Adrenal gland (tissue), 12 donors: ENCODE data around the gene NDUFAF8. TPM values are rescaled to one million over a fixed set of nuclear protein-coding genes. Genes with fewer than 3 reads are reported as not detected.

Source experiments
- DNase-seq, 7 donors: peaks; one replicate each; pipeline ENCODE4 v3.0.0-alpha.2; 2019 to 2020
- H3K27ac ChIP-seq, 5 donors: fragments of 200-600 bp; sonication (generic) in 4 of 5; 1 replicate in 3 of 5; 2 replicates in 2 of 5; pipeline versions ENCODE4 v1.5.1 to v1.8.0; 2016 to 2020; ENCODE audit warnings: mild to moderate bottlenecking in 1 of 5
- H3K27me3 ChIP-seq: fragments of 200-600 bp; 2 replicates; pipeline ENCODE4 v1.8.0; 2021
- H3K36me3 ChIP-seq, 2 donors: fragments of 200-600 bp; replicated peaks in 1 of 2; 1 replicate in 1 of 2; 2 replicates in 1 of 2; pipeline versions ENCODE4 v1.5.1 to v1.8.0; 2018 to 2022
- H3K4me1 ChIP-seq, 2 donors: fragments of 200-600 bp; replicated peaks in 1 of 2; 1 replicate in 1 of 2; 2 replicates in 1 of 2; pipeline versions ENCODE4 v1.5.1 to v1.8.0; 2018 to 2021
- H3K4me3 ChIP-seq, 4 donors: fragments of 200-600 bp; sonication (generic) in 3 of 4; one replicate each; pipeline ENCODE4 v1.5.1; 2016 to 2018
- H3K9me3 ChIP-seq, 3 donors: fragments of 200-600 bp; sonication (generic) in 1 of 3; replicated peaks in 1 of 3; 1 replicate in 2 of 3; 2 replicates in 1 of 3; pipeline versions ENCODE4 v1.5.1 to v1.8.0; 2016 to 2021
- POLR2A ChIP-seq, 2 donors: fragments of 450-650 bp; IDR thresholded peaks; one replicate each; pipeline ENCODE4 v1.6.1; 2017; ENCODE audit warnings: antibody characterized with exemption in 2 of 2, mild to moderate bottlenecking in 2 of 2, moderate library complexity in 1 of 2
- WGBS, 4 donors: extraction: QIAGEN DNeasy Blood & Tissue Kit in 2 of 4; methylation state at CpG; one replicate each; pipeline versions ENCODE4 v1.1.5 to v1.1.7; 2013 to 2017; 5-methylcytosine and 5-hydroxymethylcytosine counted together
- intact Hi-C, 2 donors: fragments of 100-400 bp; cut with DNase I; formaldehyde crosslinking; loops; one replicate each; pipeline versions ENCODE4 v1.14.1 to v1.15.0; 2022 to 2023
- polyA plus RNA-seq, 3 donors: library from polyadenylated mRNA; stranded (reverse); fragments of 200-250 nt in 2 of 3; fragments of 350-450 nt in 1 of 3; fragmentation: Illumina TruSeq in 1 of 3; extraction: RNeasy Lipid Tissue Mini Kit (QIAGEN cat#74804) in 1 of 3; gene quantifications; one replicate each; pipeline ENCODE4 v1.2.3, GENCODE V29; 2013 to 2014
- total RNA-seq, 9 donors: library from RNA; depleted of rRNA in 4 of 9; stranded (reverse); fragments of >200 nt in 4 of 9; fragments of 120-200 nt in 1 of 9; fragmentation: NEBNext Ultra II Directional in 1 of 9; extraction: Animal tissue kit (Norgen Biotek cat#: 25700) in 1 of 9; gene quantifications; one replicate each; pipeline versions ENCODE4 v1.1.0 to v1.2.4, GENCODE V29; 2013 to 2023
- TF ChIP-seq, protein P1 (sequence below), 6 experiments: fragments of 450-650 bp in 4 of 6; fragments of 200-600 bp in 2 of 6; sonication (generic) in 1 of 6; IDR thresholded peaks; 1 replicate in 5 of 6; 2 replicates in 1 of 6; pipeline versions ENCODE4 v1.5.1 to v1.8.0; 2016 to 2021; ENCODE audit warnings: antibody characterized with exemption in 6 of 6, mild to moderate bottlenecking in 2 of 6, moderate library complexity in 1 of 6
- donor health status: healthy with polysubstance abuse.
- donor health status: Bipolar disorder and iron deficiency.
- donor health status: DM: yes; HTN: yes; CAD: no.
- donor health status: DM: no; HTN: no; CAD: no.
- donor health status: DM: no; HTN: no; CAD: no.
- donor health status: DM: yes; HTN: yes; CAD: no.

NDUFAF8 gene
- total and polyA plus RNA-seq, 12 donors, result 25.3 to 106 (median 49.6) TPM

DNA sequence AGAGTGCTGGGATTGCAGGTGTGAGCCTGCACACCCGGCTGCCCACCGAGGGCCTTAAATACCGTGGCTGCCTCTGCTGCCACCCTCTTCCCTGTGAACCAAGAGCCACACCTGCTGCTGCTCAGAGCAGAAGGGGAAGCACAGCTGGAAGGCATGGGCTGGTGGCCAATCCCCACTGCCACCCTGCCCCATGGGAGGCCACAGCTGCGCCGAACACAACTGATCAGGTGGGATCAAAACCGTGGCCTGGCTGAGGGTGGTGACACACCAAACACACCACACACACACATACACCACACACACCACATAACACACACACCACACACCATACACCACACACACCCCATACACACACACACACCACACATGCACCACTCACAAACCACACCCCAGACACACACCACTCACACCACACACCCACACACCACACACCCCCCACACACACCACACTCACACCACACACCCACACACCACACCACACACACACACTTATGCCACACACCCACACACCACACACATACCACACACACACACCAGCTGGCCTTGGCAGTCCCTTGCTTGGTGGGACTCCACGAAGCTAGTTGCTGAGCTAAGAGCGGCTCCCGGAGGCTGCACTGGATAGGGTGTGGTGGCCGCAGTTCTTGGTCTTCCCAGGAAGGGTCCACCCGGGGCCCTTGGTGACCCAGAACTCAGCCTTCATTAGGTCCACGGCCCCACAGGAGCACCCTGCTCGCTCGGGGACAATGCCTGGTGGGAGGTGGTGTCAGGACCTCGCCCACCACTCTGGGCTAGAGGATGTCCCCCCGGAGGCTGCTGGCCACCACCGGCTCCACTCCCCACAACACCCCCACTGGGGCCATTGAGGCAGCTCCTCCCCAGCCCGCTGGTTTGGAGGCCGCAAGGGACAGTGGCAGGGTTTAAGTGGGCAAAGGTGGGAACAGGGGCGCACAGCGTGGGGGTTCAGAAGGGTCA lies 31.2 kb upstream of the NDUFAF8 start:
- WGBS, 4 donors, result 89 to 92% (median 90%) methylated on average over 10 to 21 of the region's 21 CpGs
- no peaks in the 10 kb centered on the region for H3K27me3 ChIP-seq
- no peak overlapping the region for H3K4me3 ChIP-seq
- TF ChIP-seq, protein P1, sequence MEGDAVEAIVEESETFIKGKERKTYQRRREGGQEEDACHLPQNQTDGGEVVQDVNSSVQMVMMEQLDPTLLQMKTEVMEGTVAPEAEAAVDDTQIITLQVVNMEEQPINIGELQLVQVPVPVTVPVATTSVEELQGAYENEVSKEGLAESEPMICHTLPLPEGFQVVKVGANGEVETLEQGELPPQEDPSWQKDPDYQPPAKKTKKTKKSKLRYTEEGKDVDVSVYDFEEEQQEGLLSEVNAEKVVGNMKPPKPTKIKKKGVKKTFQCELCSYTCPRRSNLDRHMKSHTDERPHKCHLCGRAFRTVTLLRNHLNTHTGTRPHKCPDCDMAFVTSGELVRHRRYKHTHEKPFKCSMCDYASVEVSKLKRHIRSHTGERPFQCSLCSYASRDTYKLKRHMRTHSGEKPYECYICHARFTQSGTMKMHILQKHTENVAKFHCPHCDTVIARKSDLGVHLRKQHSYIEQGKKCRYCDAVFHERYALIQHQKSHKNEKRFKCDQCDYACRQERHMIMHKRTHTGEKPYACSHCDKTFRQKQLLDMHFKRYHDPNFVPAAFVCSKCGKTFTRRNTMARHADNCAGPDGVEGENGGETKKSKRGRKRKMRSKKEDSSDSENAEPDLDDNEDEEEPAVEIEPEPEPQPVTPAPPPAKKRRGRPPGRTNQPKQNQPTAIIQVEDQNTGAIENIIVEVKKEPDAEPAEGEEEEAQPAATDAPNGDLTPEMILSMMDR (IDR thresholded peaks at IDR 0.05), result no peak
- TF ChIP-seq POLR2A (IDR thresholded peaks at IDR 0.05), result no peak
- no peaks in the 10 kb centered on the region for H3K36me3 ChIP-seq
- no peak overlapping the region for H3K27ac ChIP-seq
- no peaks in the 10 kb centered on the region for H3K4me1 ChIP-seq
- no peaks in the 10 kb centered on the region for H3K9me3 ChIP-seq
- no peak for DNase-seq
- intact Hi-C loops, result no loop called here

DNA sequence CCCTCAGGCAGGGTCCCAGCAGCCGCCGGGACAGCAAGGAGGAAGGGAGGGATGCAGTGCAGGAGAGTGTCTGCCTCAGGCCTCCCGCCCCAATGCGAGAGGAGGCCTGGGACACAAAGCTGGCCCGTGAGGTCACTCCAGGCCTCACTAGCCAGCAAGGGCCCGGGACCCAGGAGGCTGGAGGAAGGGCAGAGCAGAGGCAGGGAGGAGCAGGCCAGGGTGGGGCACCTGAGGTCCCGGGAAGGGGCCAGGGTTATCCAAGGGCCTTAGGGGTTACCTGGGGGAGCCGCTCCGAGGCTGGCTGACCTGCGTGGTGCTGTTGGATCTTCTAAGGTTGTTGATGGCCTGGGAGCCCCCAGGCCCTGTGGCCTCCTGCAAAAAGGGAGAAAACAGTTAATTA lies 30.5 kb upstream of the NDUFAF8 start:
- WGBS, 4 donors, result 96 to 100% (median 98%) methylated on average over 5 to 10 of the region's 10 CpGs
- Histone ChIP-seq H3K36me3 (no peaks in the 10 kb centered on the region), H3K27me3 (no peaks in the 10 kb centered on the region), H3K4me3 (no peak overlapping the region), H3K9me3 (no peaks in the 10 kb centered on the region), H3K27ac (no peak overlapping the region), H3K4me1 (no peaks in the 10 kb centered on the region)
- no peak for DNase-seq
- intact Hi-C loops, result no loop called here
- TF ChIP-seq, protein P1 (IDR thresholded peaks at IDR 0.05), result no peak
- TF ChIP-seq POLR2A (IDR thresholded peaks at IDR 0.05), result no peak

DNA sequence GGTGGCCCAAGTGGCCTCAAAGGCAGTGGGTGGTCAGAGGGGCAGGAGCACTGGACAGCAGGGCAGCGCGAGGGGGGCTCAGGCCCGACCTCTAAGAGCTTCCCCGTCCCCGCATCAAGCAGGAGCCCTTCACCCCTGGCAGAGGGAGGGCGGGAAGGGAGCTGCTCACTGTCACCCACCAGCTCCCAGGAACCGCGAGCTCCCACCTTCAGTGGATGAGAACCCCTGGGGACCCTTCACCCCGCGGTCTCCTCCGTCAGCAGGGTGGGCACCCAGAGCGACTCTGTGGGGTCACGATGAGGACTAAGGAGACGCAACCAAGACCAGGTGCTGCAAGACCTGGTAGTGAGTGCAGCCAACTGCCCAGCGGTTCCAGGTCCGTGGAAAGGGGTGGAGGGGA lies 30.0 kb upstream of the NDUFAF8 start:
- intact Hi-C loops, result no loop called here
- TF ChIP-seq, protein P1 (IDR thresholded peaks at IDR 0.05), result no peak
- no peak for TF ChIP-seq POLR2A (IDR thresholded peaks at IDR 0.05)
- WGBS, 4 donors, result 93 to 99% (median 95%) methylated on average over 6 to 16 of the region's 16 CpGs
- Histone ChIP-seq H3K4me1 (no peaks in the 10 kb centered on the region), H3K4me3 (no peak overlapping the region), H3K27ac (no peak overlapping the region), H3K36me3 (no peaks in the 10 kb centered on the region), H3K9me3 (no peaks in the 10 kb centered on the region), H3K27me3 (no peaks in the 10 kb centered on the region)
- DNase-seq, result no peak

DNA sequence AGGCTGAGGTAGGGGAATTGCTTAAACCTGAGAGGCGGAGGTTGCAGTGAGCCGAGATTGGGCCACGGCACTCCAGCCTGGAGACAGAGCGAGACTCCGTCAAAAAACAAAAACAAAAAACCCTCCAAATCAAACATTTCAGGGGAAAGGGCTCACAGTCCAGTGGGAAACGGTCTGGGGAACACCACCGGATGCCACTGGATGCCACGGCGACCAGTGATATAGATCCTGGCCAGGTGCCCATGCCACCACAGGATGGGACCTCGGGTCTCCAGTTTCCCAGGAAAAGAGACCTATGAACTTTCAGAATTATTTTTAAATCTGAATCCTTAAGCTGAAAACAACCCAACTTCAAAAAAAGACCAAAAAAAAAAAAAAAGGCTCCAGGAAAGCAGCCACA lies 28.7 kb upstream of the NDUFAF8 start:
- Histone ChIP-seq H3K9me3 (no peaks in the 10 kb centered on the region), H3K4me3 (no peak overlapping the region), H3K4me1 (no peaks in the 10 kb centered on the region), H3K27me3 (no peaks in the 10 kb centered on the region), H3K36me3 (no peaks in the 10 kb centered on the region), H3K27ac (no peak overlapping the region)
- 73 to 86% (median 75%) methylated on average over 10 of the region's 10 CpGs for WGBS, 4 donors
- DNase-seq, result no peak
- TF ChIP-seq, protein P1 (IDR thresholded peaks at IDR 0.05), result no peak
- no peak for TF ChIP-seq POLR2A (IDR thresholded peaks at IDR 0.05)
- intact Hi-C loops, result no loop called here
